Muscle of back (tissue), 13 donors: ENCODE data around the gene CCSER2. TPM values are rescaled to one million over a fixed set of nuclear protein-coding genes. Genes with fewer than 3 reads are reported as not detected.
A peak's percentile ranks its signal among the peaks of the same experiment; 100 is the strongest.
"Not testable (repeated sequence)": the region's sequence is repeated elsewhere in the genome, so short reads cannot be mapped to it uniquely, and the experiment has no call there.

Source experiments
- DNase-seq, 3 donors: peaks; one replicate each; pipeline versions ENCODE4 v3.0.0 to v3.0.0-alpha.2; 2013
- long read RNA-seq, 9 donors: transcript quantifications; one replicate each; lab custom pipeline, GENCODE V29; 2026
- polyA plus RNA-seq, 10 donors: library from polyadenylated mRNA; unstranded; fragments of 120-200 nt; gene quantifications; one replicate each; pipeline ENCODE4 v1.2.1, GENCODE V29; 2013; ENCODE audit not compliant: insufficient read length in 10 of 10

CCSER2 gene, protein sequence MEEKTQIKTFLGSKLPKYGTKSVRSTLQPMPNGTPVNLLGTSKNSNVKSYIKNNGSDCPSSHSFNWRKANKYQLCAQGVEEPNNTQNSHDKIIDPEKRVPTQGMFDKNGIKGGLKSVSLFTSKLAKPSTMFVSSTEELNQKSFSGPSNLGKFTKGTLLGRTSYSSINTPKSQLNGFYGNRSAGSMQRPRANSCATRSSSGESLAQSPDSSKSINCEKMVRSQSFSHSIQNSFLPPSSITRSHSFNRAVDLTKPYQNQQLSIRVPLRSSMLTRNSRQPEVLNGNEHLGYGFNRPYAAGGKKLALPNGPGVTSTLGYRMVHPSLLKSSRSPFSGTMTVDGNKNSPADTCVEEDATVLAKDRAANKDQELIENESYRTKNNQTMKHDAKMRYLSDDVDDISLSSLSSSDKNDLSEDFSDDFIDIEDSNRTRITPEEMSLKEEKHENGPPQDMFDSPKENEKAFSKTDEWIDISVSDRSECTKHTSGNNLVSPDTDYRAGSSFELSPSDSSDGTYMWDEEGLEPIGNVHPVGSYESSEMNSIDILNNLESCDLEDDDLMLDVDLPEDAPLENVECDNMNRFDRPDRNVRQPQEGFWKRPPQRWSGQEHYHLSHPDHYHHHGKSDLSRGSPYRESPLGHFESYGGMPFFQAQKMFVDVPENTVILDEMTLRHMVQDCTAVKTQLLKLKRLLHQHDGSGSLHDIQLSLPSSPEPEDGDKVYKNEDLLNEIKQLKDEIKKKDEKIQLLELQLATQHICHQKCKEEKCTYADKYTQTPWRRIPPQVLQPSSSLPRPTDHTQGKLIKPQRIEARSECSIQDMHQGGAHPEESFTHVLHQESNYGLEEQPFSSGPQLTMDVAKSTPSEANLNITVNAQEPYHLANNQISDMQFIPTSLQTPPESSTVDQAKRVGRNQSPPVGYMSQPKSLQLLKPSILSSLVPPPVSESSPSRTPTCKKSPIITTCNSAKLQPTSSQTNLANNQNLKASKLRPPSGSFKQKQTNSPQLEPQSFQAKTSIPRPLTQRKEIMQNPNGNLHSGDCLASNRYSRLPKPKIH
- polyA plus RNA-seq: 10 to 100 TPM; 28.5 to 66.1 (median 50.2) TPM
- long read RNA-seq, donor 1, full-length matches to known transcripts: 8 of 13 reads
- long read RNA-seq, donor 1, partial matches to known transcripts: 5 of 13 reads
- long read RNA-seq, donor 1, other reads (novel, unspliced or antisense): 0 of 13 reads
- long read RNA-seq, donor 2, full-length matches to known transcripts: 6 of 45 reads
- long read RNA-seq, donor 2, partial matches to known transcripts: 39 of 45 reads
- long read RNA-seq, donor 2, other reads (novel, unspliced or antisense): 0 of 45 reads
- long read RNA-seq, donor 3: 0 reads
- long read RNA-seq, donor 4, full-length matches to known transcripts: 4 of 4 reads
- long read RNA-seq, donor 4, partial matches to known transcripts: 0 of 4 reads
- long read RNA-seq, donor 4, other reads (novel, unspliced or antisense): 0 of 4 reads
- long read RNA-seq, donor 5, full-length matches to known transcripts: 2 of 14 reads
- long read RNA-seq, donor 5, partial matches to known transcripts: 12 of 14 reads
- long read RNA-seq, donor 5, other reads (novel, unspliced or antisense): 0 of 14 reads
- long read RNA-seq, donor 6, full-length matches to known transcripts: 4 of 10 reads
- long read RNA-seq, donor 6, partial matches to known transcripts: 6 of 10 reads
- long read RNA-seq, donor 6, other reads (novel, unspliced or antisense): 0 of 10 reads
- long read RNA-seq, donor 7, full-length matches to known transcripts: 6 of 6 reads
- long read RNA-seq, donor 7, partial matches to known transcripts: 0 of 6 reads
- long read RNA-seq, donor 7, other reads (novel, unspliced or antisense): 0 of 6 reads
- long read RNA-seq, donor 8, full-length matches to known transcripts: 1 of 1 reads
- long read RNA-seq, donor 8, partial matches to known transcripts: 0 of 1 reads
- long read RNA-seq, donor 8, other reads (novel, unspliced or antisense): 0 of 1 reads
- long read RNA-seq, donor 9: 0 reads

DNA sequence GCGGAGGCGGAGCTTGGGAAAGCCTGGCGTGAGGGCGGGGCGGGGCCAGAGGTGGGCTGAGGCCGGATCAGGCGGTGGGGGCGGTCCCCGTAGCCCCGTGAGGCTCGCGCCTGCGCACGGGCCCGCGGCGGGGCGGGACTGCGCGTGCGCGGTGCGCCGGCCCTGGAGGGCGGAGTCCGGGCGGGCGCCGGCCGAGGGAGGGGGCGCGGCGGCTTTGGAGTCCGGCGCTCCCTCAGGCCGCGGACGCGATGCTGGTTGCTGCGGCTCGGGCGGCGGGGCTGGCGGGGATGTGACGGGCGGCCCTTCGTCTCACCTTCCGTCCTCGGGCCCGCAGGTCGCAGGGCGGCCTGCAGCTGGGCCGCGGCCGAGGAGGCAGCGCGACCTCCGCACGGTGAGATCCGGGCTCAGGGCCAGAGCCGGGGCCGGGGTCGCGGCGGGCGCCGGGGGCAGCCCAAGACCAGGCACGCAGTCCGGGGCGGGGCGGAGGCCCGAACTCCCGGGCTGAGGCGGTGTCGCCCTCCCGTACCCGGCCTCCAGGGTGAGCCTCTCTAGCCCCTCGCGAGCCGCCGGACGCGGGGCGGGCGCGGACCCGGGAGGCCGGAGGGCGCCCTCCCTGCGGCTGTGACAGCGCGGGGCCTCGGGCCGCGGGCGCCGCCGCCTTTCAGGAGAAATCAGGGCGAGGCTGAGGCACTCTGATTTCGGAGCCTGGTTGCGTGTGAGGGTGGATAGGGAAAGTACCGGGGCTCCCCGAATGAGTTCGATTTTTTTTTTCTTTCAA lies at the start of gene CCSER2:
CCSER2 (plus strand) TSS at position 172 of the 778 bp plus-strand sequence. CDS start 42,464 bp downstream, outside the sequence.
- DNase-seq: peak; percentile 91 to 94 (median 91)

DNA sequence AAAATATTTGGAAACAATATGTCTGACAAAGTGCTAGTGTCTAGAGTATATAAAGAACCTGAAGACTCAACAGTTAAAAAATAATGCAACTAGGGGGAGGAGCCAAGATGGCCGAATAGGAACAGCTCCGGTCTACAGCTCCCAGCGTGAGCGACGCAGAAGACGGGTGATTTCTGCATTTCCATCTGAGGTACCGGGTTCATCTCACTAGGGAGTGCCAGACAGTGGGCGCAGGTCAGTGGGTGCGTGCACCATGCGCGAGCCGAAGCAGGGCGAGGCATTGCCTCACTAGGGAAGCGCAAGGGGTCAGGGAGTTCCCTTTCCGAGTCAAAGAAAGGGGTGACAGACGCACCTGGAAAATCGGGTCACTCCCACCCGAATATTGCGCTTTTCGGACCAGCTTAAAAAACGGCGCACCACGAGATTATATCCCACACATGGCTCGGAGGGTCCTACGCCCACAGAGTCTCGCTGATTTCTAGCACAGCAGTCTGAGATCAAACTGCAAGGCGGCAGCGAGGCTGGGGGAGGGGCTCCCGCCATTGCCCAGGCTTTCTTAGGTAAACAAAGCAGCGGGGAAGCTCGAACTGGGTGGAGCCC lies 48.4 kb upstream of the CCSER2 start:
- not testable (repeated sequence) for DNase-seq

DNA sequence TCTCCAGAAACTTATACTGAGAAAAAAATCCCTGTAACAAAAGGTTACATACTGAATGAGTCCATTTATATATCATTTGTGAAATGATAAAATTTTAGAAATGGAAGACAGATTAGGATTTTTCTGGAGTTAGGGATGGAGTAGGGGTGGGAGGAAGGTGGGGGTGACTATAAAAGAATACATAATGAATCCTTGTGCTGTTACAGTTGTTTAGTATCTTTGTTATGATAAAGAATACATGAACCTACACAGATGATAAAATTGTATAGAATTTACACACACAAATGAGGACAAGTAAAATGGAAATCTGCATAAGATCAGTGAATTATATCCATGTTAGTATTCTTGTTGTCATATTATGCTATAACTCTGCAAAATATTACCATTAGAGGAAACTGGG lies 41.7 kb upstream of the CCSER2 start:
- no peak for DNase-seq

DNA sequence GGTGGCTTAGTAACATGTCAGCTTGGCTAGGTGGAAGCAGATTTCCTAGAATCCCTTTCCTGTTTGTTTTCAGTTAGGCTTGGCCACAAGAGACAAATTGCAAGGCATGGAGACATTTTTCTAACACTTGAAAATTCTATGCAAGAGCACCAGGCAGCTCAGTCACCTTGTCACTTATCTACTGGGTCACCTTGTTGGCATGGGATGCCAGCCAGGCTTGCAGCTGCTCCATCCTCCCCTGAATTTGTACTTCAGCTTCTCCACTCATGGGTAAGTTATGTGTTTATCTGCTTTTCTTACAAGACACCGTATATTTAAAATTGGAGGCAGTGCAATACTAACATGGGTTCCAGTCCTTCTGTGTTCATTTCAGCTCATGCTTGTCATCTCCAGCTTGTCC lies 40.2 kb upstream of the CCSER2 start:
- no peak for DNase-seq

DNA sequence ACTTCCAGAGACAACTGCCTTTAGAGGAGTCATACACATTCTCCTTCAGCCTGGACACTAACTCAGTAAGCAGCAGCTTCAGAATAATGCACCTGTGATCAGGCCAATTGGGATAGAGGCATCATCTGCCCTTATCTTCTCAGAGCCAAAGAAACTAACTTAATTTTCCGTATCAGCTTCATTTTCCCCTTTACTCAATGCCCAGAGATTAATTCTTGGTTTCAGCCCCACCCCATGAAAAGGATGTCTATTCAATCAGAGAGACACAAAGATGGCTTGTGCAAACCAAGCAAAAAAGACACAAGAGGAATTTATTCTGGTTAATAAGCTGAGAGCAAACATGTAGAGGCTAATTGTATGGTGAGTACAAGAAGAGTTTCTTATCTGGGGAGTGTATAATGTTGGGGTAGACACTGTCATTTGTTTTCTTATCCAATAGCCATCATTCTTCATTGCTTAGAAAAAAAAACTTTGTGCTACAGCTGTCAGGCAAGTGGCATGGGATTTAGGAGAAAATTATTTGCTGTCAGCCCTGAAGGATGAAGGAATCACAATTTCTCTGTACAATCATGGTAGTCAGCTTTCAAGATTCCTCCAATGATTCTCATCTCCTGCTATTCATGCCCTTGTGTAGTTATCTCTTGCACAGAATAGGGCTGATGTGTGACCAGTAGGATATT lies 38.7 kb upstream of the CCSER2 start:
- DNase-seq: no peak

DNA sequence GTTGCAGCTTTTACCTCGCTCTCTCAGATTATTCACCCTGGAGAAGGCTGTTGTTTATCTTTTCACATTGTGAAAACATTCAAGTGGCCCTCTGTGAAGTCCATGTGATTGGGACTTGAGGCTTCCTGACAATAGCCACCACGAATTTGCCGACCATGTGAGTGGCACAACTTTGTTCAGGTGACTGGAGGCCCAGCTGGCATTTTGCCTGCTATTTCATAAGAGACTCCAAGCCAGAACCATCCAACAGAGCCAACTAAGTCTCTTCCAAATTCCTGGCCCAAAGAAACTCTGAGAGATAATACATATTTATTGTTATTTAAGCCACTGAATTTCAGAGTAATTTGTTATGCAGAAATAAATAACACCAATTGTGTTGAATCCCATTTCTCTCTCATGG lies 38.2 kb upstream of the CCSER2 start:
- no peak for DNase-seq

DNA sequence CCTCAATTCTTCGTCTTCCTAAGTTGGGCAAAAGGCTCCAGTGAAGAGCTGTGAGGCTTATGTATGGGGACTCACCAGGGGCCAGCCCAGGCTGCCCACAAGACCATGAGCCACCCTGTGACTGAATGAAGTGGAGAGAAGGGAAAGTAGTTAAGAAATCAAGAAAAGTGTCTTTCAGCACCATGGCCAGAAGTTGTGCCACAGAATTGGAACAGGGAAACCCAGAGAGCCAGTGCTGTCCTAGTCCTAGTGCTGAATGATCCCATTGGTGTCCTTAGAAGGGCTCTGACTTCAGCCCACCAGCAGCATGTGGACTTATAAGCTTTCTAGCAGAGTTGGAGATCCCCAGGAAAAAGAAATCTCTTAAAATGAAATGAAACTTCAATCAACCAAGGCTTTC lies 37.0 kb upstream of the CCSER2 start:
- DNase-seq: peak; percentile 26 to 66 (median 30)

DNA sequence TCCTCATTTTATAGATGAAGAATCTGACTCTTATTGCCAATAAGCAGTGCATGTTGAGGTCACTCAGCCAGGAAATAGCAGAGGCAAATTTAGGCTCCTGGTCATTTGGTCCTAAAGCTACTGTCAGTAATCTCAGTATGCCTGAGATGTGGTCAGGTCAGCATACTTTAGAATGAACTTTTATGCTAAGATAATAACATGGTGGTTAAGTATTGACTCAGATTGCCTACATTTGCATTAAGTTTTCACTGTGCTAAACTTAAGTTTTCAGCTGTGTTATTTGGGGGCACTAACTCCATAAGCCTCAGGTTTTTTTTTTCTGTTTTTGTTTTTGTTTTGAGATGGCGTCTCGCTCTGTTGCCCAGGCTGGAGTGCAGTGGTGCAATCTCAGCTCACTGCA lies 35.9 kb upstream of the CCSER2 start:
- no peak for DNase-seq

- DNase-seq: no peak
Measured at GRCh38 chr10:84293171-84293570, 35.2 kb upstream of the CCSER2 start.

DNA sequence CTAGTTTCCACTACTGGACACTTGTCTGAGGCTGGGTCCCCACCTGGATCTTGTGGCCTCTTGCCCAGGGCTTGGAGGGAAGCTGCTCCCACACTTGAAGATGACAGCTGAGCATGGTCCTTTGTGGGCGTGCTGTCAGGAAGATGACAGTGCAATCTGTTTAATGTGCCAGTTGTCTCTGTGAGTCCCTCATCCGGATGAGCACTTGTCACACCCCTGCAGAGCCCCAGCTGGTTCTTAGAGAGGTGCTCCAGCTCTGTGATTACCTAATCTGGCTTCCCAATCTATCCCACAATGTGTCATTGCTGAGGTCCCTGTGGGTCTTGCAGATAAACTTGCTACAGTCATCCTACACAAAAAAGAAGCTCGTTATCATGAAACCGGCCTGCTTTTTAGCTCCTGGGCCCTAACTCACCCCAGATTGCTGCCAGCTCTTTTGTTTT lies 34.8 kb upstream of the CCSER2 start:
- DNase-seq: no peak

DNA sequence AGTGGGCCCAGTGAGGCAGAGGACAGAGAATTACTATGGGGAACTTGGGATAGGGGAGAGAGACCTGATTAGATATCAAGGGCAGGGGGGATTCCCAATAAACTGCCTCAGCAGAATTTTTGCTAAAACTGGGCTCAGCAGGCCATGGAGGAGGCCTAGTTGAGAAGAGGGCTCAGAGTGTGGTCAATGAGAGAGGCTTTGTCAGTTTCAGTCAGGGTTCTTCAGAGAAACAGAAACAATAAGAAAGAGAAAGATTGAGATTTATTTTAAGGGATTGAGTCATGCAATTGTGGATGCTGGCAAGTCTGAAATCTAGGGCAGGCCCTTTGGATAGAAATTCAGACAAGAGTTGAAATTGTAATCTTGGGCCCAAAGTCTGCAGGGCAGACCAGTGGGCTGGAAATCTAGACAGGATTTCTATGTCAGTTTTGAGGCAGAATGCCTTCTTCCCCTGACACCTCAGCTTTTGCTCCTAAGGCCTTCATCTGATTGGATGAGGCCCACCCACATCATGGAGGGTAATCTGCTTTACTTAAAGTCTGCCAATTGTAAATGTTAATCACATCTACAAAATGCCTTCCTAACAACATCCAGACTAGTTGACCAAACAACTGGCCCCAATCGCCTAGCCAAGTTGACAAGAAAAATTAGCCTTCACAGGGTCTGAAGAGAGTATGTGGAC lies 33.5 kb upstream of the CCSER2 start:
- DNase-seq: no peak

DNA sequence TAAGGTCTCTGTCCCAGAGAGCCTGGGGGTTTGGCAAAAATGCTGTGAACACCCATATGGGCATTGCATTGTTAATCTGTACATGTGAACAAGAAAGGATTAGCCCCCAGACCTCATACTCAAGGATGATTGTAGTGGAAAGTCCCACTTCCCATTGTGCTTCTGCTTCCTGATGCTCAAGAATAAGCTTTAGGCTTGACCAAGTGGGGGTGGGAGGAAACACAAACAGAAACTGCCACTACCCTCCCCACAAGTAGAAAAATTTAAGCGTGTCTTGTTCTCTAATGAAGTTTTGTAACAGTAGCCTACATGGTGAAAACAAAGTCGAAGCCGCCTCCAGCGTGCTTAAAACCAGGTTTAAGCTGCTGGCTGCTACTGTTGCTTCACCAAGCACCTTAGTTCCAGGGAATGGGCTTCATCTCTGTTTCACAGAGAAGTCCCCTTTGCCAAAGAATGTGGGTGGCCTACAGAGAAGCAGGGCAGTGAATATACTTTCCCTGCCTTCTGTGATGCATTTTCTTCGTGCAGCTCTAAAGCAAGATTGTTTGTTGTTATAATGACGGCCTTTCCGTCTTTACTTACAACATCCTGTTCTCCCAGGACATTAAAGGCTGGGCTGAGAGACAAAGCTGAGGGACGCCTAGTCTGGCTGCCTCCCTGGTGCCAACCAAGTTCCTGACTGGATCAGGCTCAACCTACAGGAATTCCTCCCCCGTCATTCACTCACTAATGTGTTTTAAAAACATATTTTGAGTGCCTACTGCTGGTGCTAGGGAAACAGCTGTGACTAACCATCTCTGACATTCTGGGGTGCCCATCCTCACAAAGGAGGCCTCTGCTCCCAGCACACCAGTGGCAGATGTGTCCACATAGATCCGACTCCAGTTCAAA lies 32.1 kb upstream of the CCSER2 start:
- DNase-seq: peak in 1 of 3 donors; percentile 1

DNA sequence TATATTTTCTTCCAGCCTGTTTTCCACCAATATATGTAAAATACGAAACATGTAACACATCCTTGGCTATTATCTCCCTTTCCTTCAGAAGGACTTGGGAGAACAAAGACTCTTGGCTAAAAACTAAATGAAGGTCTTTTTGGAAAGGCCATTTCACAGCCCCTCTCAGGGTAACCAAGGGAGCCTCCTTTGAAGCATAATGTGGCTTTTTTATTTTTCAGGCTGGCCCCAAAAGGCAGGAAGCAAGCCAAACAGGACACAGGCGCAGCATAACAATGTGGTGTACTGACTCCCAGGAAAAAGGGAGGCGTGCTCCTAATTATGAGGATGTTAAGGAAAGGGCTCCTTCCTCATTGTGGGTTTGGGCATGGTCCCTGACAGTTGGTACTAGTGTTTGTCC lies 30.3 kb upstream of the CCSER2 start:
- no peak for DNase-seq

GRCh38 chr10:84302223-84302622 lies 26.2 kb upstream of the CCSER2 start:
- DNase-seq: no peak

DNA sequence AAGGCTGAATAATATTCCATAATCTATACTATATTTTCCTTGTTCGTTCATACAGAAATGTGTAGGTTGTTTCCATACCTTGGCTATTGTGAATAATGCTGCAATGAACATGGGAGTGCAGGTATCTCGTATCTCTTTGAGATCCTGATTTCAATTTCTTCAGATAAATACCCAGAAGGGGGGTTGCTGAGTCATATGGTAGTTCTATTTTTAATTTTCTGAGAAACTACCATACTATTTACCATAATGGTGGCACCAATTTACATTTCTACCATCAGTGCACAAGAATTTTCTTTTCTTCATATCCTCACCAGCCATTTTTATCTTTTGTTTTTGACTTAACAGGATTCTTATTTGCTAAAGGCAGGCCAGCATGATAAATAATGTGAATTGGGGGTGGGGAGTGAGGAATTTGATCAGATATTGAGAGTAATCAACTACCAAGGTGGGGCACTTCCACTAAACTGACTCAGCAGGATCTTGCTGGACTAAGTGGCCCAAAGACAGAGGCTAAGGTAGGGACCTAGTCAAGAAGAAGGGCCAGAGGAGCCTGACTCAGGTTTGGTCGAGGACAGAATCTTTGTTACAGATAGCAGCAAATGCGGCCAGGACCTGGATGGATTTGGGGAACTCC lies 21.5 kb upstream of the CCSER2 start:
- DNase-seq: no peak

GRCh38 chr10:84308021-84308420 lies 20.4 kb upstream of the CCSER2 start:
- no peak for DNase-seq
